GM21367 (cell line): ENCODE measurements around the gene RHBDL2.
"Not testable (repeated sequence)": the region's sequence is repeated elsewhere in the genome, so short reads cannot be mapped to it uniquely, and the experiment has no call there.

Source experiments
- ATAC-seq: cut with Tn5 transposase; IDR thresholded peaks from one replicate; pipeline ENCODE4 v1.9.1; 2021; ENCODE audit not compliant: unreplicated experiment

Gene RHBDL2

GRCh38 chr1:38885092-38885491, 56.5 kb downstream of the RHBDL2 start:
- no peak for ATAC-seq

GRCh38 chr1:38881487-38881886, 60.1 kb downstream of the RHBDL2 start, which contains the start of gene GJA9:
Gene GJA9 (minus strand): TSS chr1:38881587. CDS start chr1:38876098, 5,489 bp downstream.
- ATAC-seq = no peak

GRCh38 chr1:38875811-38876210, 65.8 kb downstream of the RHBDL2 start:
- no peak for ATAC-seq

- ATAC-seq = peak; percentile 92
Observed at GRCh38 chr1:38873027-38873969, 68.3 kb downstream of the RHBDL2 start, which contains the start of gene MYCBP. Gene MYCBP (minus strand): TSS chr1:38873348. CDS start chr1:38873305, 43 bp downstream.

- peak; percentile 16 for ATAC-seq
Observed at GRCh38 chr1:38872401-38873026, 69.1 kb downstream of the RHBDL2 start.

GRCh38 chr1:38870996-38871395, 70.6 kb downstream of the RHBDL2 start:
- no peak for ATAC-seq

- no peak for ATAC-seq
Observed at GRCh38 chr1:38867208-38867607, 74.4 kb downstream of the RHBDL2 start.

- ATAC-seq = no peak
Observed at GRCh38 chr1:38865112-38865715, 76.4 kb downstream of the RHBDL2 start.

- no peak for ATAC-seq
Observed at GRCh38 chr1:38860454-38860795, 81.2 kb downstream of the RHBDL2 start.

- ATAC-seq = peak; percentile 86
Observed at GRCh38 chr1:38859561-38860453, 81.8 kb downstream of the RHBDL2 start, which contains the start of gene RRAGC. Gene RRAGC (minus strand): TSS chr1:38859772. CDS start chr1:38859646, 126 bp downstream.

GRCh38 chr1:38858833-38859560, 82.6 kb downstream of the RHBDL2 start:
- ATAC-seq = peak; percentile 28

GRCh38 chr1:38852780-38853179, 88.8 kb downstream of the RHBDL2 start:
- ATAC-seq = no peak

GRCh38 chr1:38848071-38848470, 93.6 kb downstream of the RHBDL2 start:
- no peak for ATAC-seq

GRCh38 chr1:38846210-38846609, 95.4 kb downstream of the RHBDL2 start:
- ATAC-seq = no peak

GRCh38 chr1:38845088-38845487, 96.5 kb downstream of the RHBDL2 start:
- not testable (repeated sequence) for ATAC-seq

- no peak for ATAC-seq
Observed at GRCh38 chr1:38840281-38840680, 101.3 kb downstream of the RHBDL2 start.

- ATAC-seq = no peak
Observed at GRCh38 chr1:38839363-38839762, 102.3 kb downstream of the RHBDL2 start.

GRCh38 chr1:38836316-38836715, 105.3 kb downstream of the RHBDL2 start:
- ATAC-seq = not testable (repeated sequence)
